Hepatocyte (in vitro differentiated cells): ENCODE data around the gene AIP. TPM values are rescaled to one million over a fixed set of nuclear protein-coding genes. Genes with fewer than 3 reads are reported as not detected.

Experiments
- DNase-seq: peaks from one replicate; pipeline ENCODE4 v3.0.0-alpha.2; 2016; ENCODE audit warnings: low spot score
- H2AFZ ChIP-seq: fragments of 200-600 bp; sonication (generic); 2 replicates; pipeline ENCODE4 v1.6.0; 2016; ENCODE audit warnings: antibody characterized with exemption, mild to moderate bottlenecking
- H3K27ac ChIP-seq: fragments of 200-600 bp; sonication (generic); 2 replicates; pipeline ENCODE4 v1.5.1; 2016; ENCODE audit warnings: mild to moderate bottlenecking
- H3K27me3 ChIP-seq: fragments of 200-600 bp; sonication (generic); 2 replicates; pipeline ENCODE4 v1.6.1; 2016
- H3K36me3 ChIP-seq: fragments of 200-600 bp; sonication (generic); replicated peaks from 2 replicates; pipeline ENCODE4 v1.5.1; 2016; ENCODE audit warnings: low read depth; ENCODE audit not compliant: insufficient read depth
- H3K4me1 ChIP-seq: fragments of 200-600 bp; sonication (generic); 2 replicates; pipeline ENCODE4 v1.5.1; 2016; ENCODE audit warnings: mild to moderate bottlenecking, moderate library complexity; ENCODE audit not compliant: insufficient read depth
- H3K4me2 ChIP-seq: fragments of 200-600 bp; sonication (generic); 2 replicates; pipeline ENCODE4 v1.6.0; 2016
- H3K4me3 ChIP-seq: fragments of 200-600 bp; sonication (generic); 2 replicates; pipeline ENCODE4 v1.5.1; 2016; ENCODE audit warnings: mild to moderate bottlenecking
- H3K79me2 ChIP-seq: fragments of 200-600 bp; sonication (generic); 2 replicates; pipeline ENCODE4 v1.6.0; 2017; ENCODE audit warnings: mild to moderate bottlenecking
- H3K9me2 ChIP-seq: fragments of 200-600 bp; sonication (generic); replicated peaks from 2 replicates; pipeline ENCODE4 v1.6.0; 2017; ENCODE audit warnings: mild to moderate bottlenecking; ENCODE audit not compliant: insufficient read depth
- H3K9me3 ChIP-seq: fragments of 200-600 bp; sonication (generic); 2 replicates; pipeline ENCODE4 v1.5.1; 2016; ENCODE audit warnings: low read depth, mild to moderate bottlenecking
- H4K20me1 ChIP-seq: fragments of 200-600 bp; sonication (generic); 2 replicates; pipeline ENCODE4 v1.6.0; 2016; ENCODE audit warnings: mild to moderate bottlenecking; ENCODE audit not compliant: insufficient read depth, poor library complexity, severe bottlenecking
- CTCF ChIP-seq: fragments of 200-600 bp; sonication (generic); IDR thresholded peaks from 2 replicates; pipeline ENCODE4 v1.5.1; 2016; ENCODE audit warnings: antibody characterized with exemption, mild to moderate bottlenecking; ENCODE audit not compliant: poor library complexity
- EZH2 ChIP-seq: fragments of 200-600 bp; sonication (generic); IDR thresholded peaks from 2 replicates; pipeline ENCODE4 v1.6.1; 2016; ENCODE audit warnings: antibody characterized with exemption, mild to moderate bottlenecking, borderline replicate concordance
- EZH2phosphoT487 ChIP-seq: fragments of 200-600 bp; sonication (generic); IDR thresholded peaks from one replicate; pipeline ENCODE4 v1.6.1; 2018; ENCODE audit warnings: antibody characterized with exemption, mild to moderate bottlenecking, low read depth, moderate library complexity; ENCODE audit not compliant: unreplicated experiment, severe bottlenecking
- WGBS: methylation state at CpG from one replicate; pipeline ENCODE4 v1.1.6; 2016; ENCODE audit warnings: low lambda C conversion rate; ENCODE audit errors: missing lambda C conversion rate; 5-methylcytosine and 5-hydroxymethylcytosine counted together
- polyA plus RNA-seq: library from polyadenylated mRNA; unstranded; fragments of >200 nt; fragmentation: Nextera tagmentation; extraction: Ambion mirVana; gene quantifications from 2 replicates; pipeline ENCODE4 v1.2.1, GENCODE V29; 2016
- total RNA-seq: library from RNA; depleted of rRNA; stranded (reverse); fragments of >200 nt; gene quantifications from 2 replicates; pipeline ENCODE4 v1.2.3, GENCODE V29; 2014

AIP gene
- total and polyA plus RNA-seq, 2 experiments from 2014 or later, result 35.3 to 45.2 TPM

DNA sequence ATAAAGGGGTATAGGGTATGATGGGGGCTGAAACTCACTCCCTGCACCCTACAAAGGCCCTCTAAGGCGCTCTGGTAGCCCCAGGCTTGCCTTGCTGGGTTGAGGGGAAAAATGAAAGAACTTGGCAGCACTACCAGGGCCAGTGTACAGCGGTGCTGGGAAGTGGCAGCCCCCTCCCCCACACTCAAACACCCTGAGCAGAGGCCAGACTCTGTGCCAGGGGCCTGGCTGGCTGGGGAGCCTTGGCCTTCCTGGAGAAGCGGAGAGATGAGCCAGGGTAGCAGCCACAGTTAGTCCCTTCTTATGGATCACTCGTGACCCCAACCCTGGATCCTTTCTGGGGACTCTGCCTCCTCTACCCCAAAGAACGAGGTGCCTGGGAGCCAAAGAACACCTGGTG lies 16.5 kb upstream of the AIP start:
- no peak overlapping the region for H3K27ac ChIP-seq
- WGBS, result 96% methylated on average over 5 of the region's 5 CpGs

GRCh38 chr11:67466962-67467771 lies 15.7 kb upstream of the AIP start:
- H3K4me2 ChIP-seq, result peak overlapping the region; percentile 98
- H4K20me1 ChIP-seq, result no peaks in the 10 kb centered on the region
- WGBS, result 77% methylated on average over 7 of the region's 11 CpGs
- H2AFZ ChIP-seq, result no peak overlapping the region
- peaks cover 8% of the 10 kb centered on the region for H3K4me1 ChIP-seq
- no peaks in the 10 kb centered on the region for H3K9me2 ChIP-seq
- H3K27me3 ChIP-seq, result no peaks in the 10 kb centered on the region
- no peak for DNase-seq
- no peaks in the 10 kb centered on the region for H3K36me3 ChIP-seq
- no peak for TF ChIP-seq EZH2
- no peak for TF ChIP-seq CTCF
- no peak for TF ChIP-seq EZH2phosphoT487
- H3K79me2 ChIP-seq, result peaks cover 37% of the 10 kb centered on the region
- no peak overlapping the region for H3K4me3 ChIP-seq
- H3K27ac ChIP-seq, result peak overlapping the region; percentile 98
- H3K9me3 ChIP-seq, result no peaks in the 10 kb centered on the region

More for the DNA sequence above, 16.5 kb upstream of the AIP start:
- Histone ChIP-seq H3K4me1 (peaks cover 8% of the 10 kb centered on the region), H3K4me2 (no peak overlapping the region), H2AFZ (no peak overlapping the region), H3K9me3 (no peaks in the 10 kb centered on the region), H3K27me3 (no peaks in the 10 kb centered on the region), H3K4me3 (no peak overlapping the region), H3K9me2 (no peaks in the 10 kb centered on the region), H3K36me3 (no peaks in the 10 kb centered on the region), H4K20me1 (no peaks in the 10 kb centered on the region), H3K79me2 (peaks cover 37% of the 10 kb centered on the region)
- TF ChIP-seq EZH2phosphoT487 (no peak), EZH2 (no peak), CTCF (no peak)
- no peak for DNase-seq

- DNase-seq, result peak; percentile 46
- TF ChIP-seq EZH2phosphoT487 (no peak), CTCF (no peak), EZH2 (no peak)
- Histone ChIP-seq H3K27ac (peak overlapping the region; percentile 98), H3K9me3 (no peaks in the 10 kb centered on the region), H3K4me1 (peaks cover 8% of the 10 kb centered on the region), H3K27me3 (no peaks in the 10 kb centered on the region), H3K4me3 (peak overlapping the region; percentile 93), H3K79me2 (peaks cover 37% of the 10 kb centered on the region), H3K9me2 (no peaks in the 10 kb centered on the region), H4K20me1 (no peaks in the 10 kb centered on the region), H2AFZ (no peak overlapping the region), H3K4me2 (peak overlapping the region; percentile 98), H3K36me3 (no peaks in the 10 kb centered on the region)
- WGBS, result 58% methylated on average over 5 of the region's 5 CpGs
These were observed 14.8 kb upstream of the AIP start for GRCh38 chr11:67468056-67468455.

- peak overlapping the region; percentile 98 for H3K27ac ChIP-seq
- no peaks in the 10 kb centered on the region for H3K27me3 ChIP-seq
- H3K36me3 ChIP-seq, result no peaks in the 10 kb centered on the region
- no peaks in the 10 kb centered on the region for H3K9me2 ChIP-seq
- no peaks in the 10 kb centered on the region for H4K20me1 ChIP-seq
- peak overlapping the region; percentile 93 for H3K4me3 ChIP-seq
- DNase-seq, result no peak
- WGBS, result 6% methylated on average over 6 of the region's 6 CpGs
- H3K9me3 ChIP-seq, result no peaks in the 10 kb centered on the region
- peak overlapping the region; percentile 82 for H2AFZ ChIP-seq
- no peak for TF ChIP-seq EZH2phosphoT487
- no peak for TF ChIP-seq EZH2
- no peak for TF ChIP-seq CTCF
- H3K79me2 ChIP-seq, result peaks cover 37% of the 10 kb centered on the region
- peaks cover 8% of the 10 kb centered on the region for H3K4me1 ChIP-seq
- peak overlapping the region; percentile 98 for H3K4me2 ChIP-seq
These were observed 14.4 kb upstream of the AIP start for GRCh38 chr11:67468456-67468758.
